ENCODE data around the gene ZNF791. TPM values are rescaled to one million over a fixed set of nuclear protein-coding genes. Genes with fewer than 3 reads are reported as not detected.

The ZNF791 gene
- total RNA-seq, 1 experiment from 2014 or later = 23.9 TPM

GRCh38 chr19:12580180-12580694 lies 30.5 kb upstream of the ZNF791 start:
- Mint-ChIP-seq H3K27ac (no peak overlapping the region), H3K4me1 (no peaks in the 10 kb centered on the region), H3K4me3 (no peak overlapping the region), H3K9me3 (peaks cover 39% of the 10 kb centered on the region), H3K36me3 (peaks cover 57% of the 10 kb centered on the region), H3K27me3 (ENCODE audit: low read depth) (no peaks in the 10 kb centered on the region; the same call in 1 of the 2 replicates)
- DNase-seq (ENCODE audit: low spot score) = no peak
- no peak for TF ChIP-seq CREM (CRISPR knock-in tag; IDR thresholded peaks at IDR 0.05)
- TF ChIP-seq SP1 (CRISPR knock-in tag; conservative IDR thresholded peaks at IDR 0.05) = no peak
- TF ChIP-seq AR (CRISPR knock-in tag; IDR thresholded peaks at IDR 0.05) = no peak
- no peak for TF ChIP-seq ZNF423 (CRISPR knock-in tag; IDR thresholded peaks at IDR 0.05)
- TF ChIP-seq GABPB1 (CRISPR knock-in tag; IDR thresholded peaks at IDR 0.05) = no peak
- TF ChIP-seq MXD4 (CRISPR knock-in tag; IDR thresholded peaks at IDR 0.05; ENCODE audit: borderline replicate concordance) = no peak
- no peak for TF ChIP-seq SMAD4 (CRISPR knock-in tag; IDR thresholded peaks at IDR 0.05)
- TF ChIP-seq ZNF121 (CRISPR knock-in tag; IDR thresholded peaks at IDR 0.05) = no peak
- TF ChIP-seq HMGXB4 (CRISPR knock-in tag; IDR thresholded peaks at IDR 0.05) = no peak
- no peak for TF ChIP-seq RELA (CRISPR knock-in tag; IDR thresholded peaks at IDR 0.05; ENCODE audit: borderline replicate concordance)
- TF ChIP-seq ATF1 (CRISPR knock-in tag; IDR thresholded peaks at IDR 0.05) = no peak
- no peak for TF ChIP-seq TP53 (CRISPR knock-in tag; IDR thresholded peaks at IDR 0.05)
- no peak for TF ChIP-seq ZMAT4 (CRISPR knock-in tag; IDR thresholded peaks at IDR 0.05)
- CTCF ChIA-PET = no interaction called here
- no peak for ATAC-seq
- POLR2A ChIA-PET = no interaction called here

- Mint-ChIP-seq H3K36me3 (peaks cover 57% of the 10 kb centered on the region), H3K9me3 (peaks cover 39% of the 10 kb centered on the region), H3K4me1 (no peaks in the 10 kb centered on the region), H3K27me3 (ENCODE audit: low read depth) (no peaks in the 10 kb centered on the region; the same call in 1 of the 2 replicates), H3K4me3 (no peak overlapping the region), H3K27ac (no peak overlapping the region)
- POLR2A ChIA-PET = no interaction called here
- no peak for ATAC-seq
- DNase-seq (ENCODE audit: low spot score) = no peak
- TF ChIP-seq ZNF219 (CRISPR knock-in tag; IDR thresholded peaks at IDR 0.05; ENCODE audit: borderline replicate concordance) (no peak), NFYB (CRISPR knock-in tag; conservative IDR thresholded peaks at IDR 0.05; ENCODE audit: low read depth) (no peak), EMX1 (CRISPR knock-in tag; IDR thresholded peaks at IDR 0.05) (no peak), KAT7 (CRISPR knock-in tag; IDR thresholded peaks at IDR 0.05; ENCODE audit: borderline replicate concordance) (no peak), GRHL2 (CRISPR knock-in tag; IDR thresholded peaks at IDR 0.05; ENCODE audit: insufficient replicate concordance, severe bottlenecking) (no peak), TEAD4 (CRISPR knock-in tag; IDR thresholded peaks at IDR 0.05) (no peak), PREB (CRISPR knock-in tag; IDR thresholded peaks at IDR 0.05; ENCODE audit: borderline replicate concordance) (no peak), FOXK1 (CRISPR knock-in tag; IDR thresholded peaks at IDR 0.05) (no peak), CREB1 (CRISPR knock-in tag; IDR thresholded peaks at IDR 0.05) (no peak), ZBTB21 (CRISPR knock-in tag; IDR thresholded peaks at IDR 0.05; ENCODE audit: borderline replicate concordance) (no peak), ATF3 (CRISPR knock-in tag; conservative IDR thresholded peaks at IDR 0.05) (no peak)
- CTCF ChIA-PET = no interaction called here
Observed at GRCh38 chr19:12581100-12581499, 29.6 kb upstream of the ZNF791 start.

Data from WTC11 (cell line).